Measurements from ENCODE around the gene ARHGAP42. TPM values are rescaled to one million over a fixed set of nuclear protein-coding genes. Genes with fewer than 3 reads are reported as not detected.

Gene ARHGAP42
- total RNA-seq, 1 experiment from 2014 or later = 39.1 TPM

DNA sequence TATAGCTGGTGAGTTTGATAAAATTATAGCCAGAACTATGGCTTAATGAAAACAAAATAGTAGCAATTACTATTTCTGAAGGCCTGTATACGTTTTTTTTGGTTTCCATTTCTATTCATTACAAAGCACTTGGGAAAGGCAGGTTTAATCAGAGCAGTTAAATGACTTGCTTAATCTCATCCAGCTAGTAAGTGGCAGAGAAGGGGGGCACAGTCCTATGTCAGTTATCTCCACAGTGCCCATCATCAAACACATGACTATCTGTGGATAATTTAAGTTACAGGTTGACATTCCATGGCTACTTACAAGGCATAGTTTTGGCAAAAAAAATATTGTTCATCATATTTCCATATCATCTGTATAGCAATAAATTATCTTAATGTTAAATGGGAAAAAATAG is 348.8 kb downstream of the ARHGAP42 start:
- Histone ChIP-seq H4K8ac (replicated peaks; ENCODE audit: insufficient read length, low read depth, low read length) (no peak overlapping the region), H3K9ac (ENCODE audit: extremely low read depth, insufficient read length, low read length) (no peak overlapping the region), H2BK12ac (ENCODE audit: insufficient read length, low read depth, low read length) (no peak overlapping the region), H2AK5ac (ENCODE audit: insufficient read length, low read length) (no peak overlapping the region), H3K23me2 (ENCODE audit: insufficient read length, low read depth, low read length, poor library complexity, severe bottlenecking) (no peaks in the 10 kb centered on the region), H3K4ac (ENCODE audit: low read depth, low read length) (no peak overlapping the region), H3K4me2 (ENCODE audit: insufficient read depth, insufficient read length, low read length) (no peak overlapping the region), H4K20me1 (ENCODE audit: control insufficient read depth, insufficient read depth, insufficient read length) (no peaks in the 10 kb centered on the region), H3K23ac (ENCODE audit: insufficient read length, low read depth, low read length) (no peak overlapping the region), H3K14ac (ENCODE audit: insufficient read depth, low read length) (no peak overlapping the region), H3K9me3 (ENCODE audit: control insufficient read depth, low read depth, low read length) (no peaks in the 10 kb centered on the region), H3K79me2 (ENCODE audit: insufficient read depth, low read length) (no peaks in the 10 kb centered on the region), H2BK5ac (ENCODE audit: insufficient read length, low read length) (no peak overlapping the region), H2BK20ac (ENCODE audit: low read depth, low read length, poor library complexity, severe bottlenecking) (no peak overlapping the region), H4K5ac (ENCODE audit: insufficient read length, low read depth, low read length) (no peak overlapping the region), H3K4me1 (ENCODE audit: insufficient read depth, low read length) (no peaks in the 10 kb centered on the region), H3T11ph (ENCODE audit: low read length) (no peak overlapping the region), H3K56ac (ENCODE audit: insufficient read length, low read depth, low read length) (no peak overlapping the region), H3K18ac (ENCODE audit: insufficient read length, low read depth, low read length) (no peak overlapping the region), H3K27ac (ENCODE audit: insufficient read length, low read depth, low read length) (no peak overlapping the region), H2BK15ac (ENCODE audit: low read depth, low read length) (no peak overlapping the region), H2BK120ac (ENCODE audit: low read depth, low read length, poor library complexity, severe bottlenecking) (no peak overlapping the region), H2AFZ (ENCODE audit: low read length) (no peak overlapping the region), H3K79me1 (ENCODE audit: insufficient read depth, low read depth, low read length, poor library complexity, severe bottlenecking) (no peaks in the 10 kb centered on the region), H4K91ac (ENCODE audit: insufficient read length, low read depth, low read length) (no peak overlapping the region), H3K27me3 (ENCODE audit: insufficient read depth, low read length) (no peaks in the 10 kb centered on the region)
- DNase-seq = no peak
- H3K4me3 Mint-ChIP-seq = no peak overlapping the region
- TF ChIP-seq CTCF (conservative IDR thresholded peaks at IDR 0.05) = no peak
- H3K36me3 Mint-ChIP-seq (ENCODE audit: insufficient read depth in 1 of 3, low read depth in 3 of 3) = no peaks in the 10 kb centered on the region
- WGBS (ENCODE audit: extremely low coverage, insufficient read length, low lambda C conversion rate) = no CpG with 5 or more reads among the region's 1 CpG
- H3K27me3 Mint-ChIP-seq (ENCODE audit: low read depth) = no peaks in the 10 kb centered on the region
- H3K4me1 Mint-ChIP-seq = peaks cover 0 to 4% of the 10 kb centered on the region in 2 experiments; a peak in 2 of 4 replicates
- no peaks in the 10 kb centered on the region for H3K9me3 Mint-ChIP-seq
- H3K27ac Mint-ChIP-seq = no peak overlapping the region

Data from H9 (cell line).